ENCODE data around the gene TAF11L4.
"Not testable (repeated sequence)": the region's sequence is repeated elsewhere in the genome, so short reads cannot be mapped to it uniquely, and the experiment has no call there.

The TAF11L4 gene

GRCh38 chr5:17521501-17521900 lies at the start of gene TAF11L4:
TSS of gene TAF11L4 (plus strand) at chr5:17521801.
- H3K4me3 ChIP-seq (ENCODE audit: low read depth in 1 of 2, low read length in 2 of 2); H3K36me3 ChIP-seq (ENCODE audit: control insufficient read depth in 1 of 2, insufficient read depth in 2 of 2, low read length in 2 of 2); H3K27me3 ChIP-seq (ENCODE audit: low read depth, low read length): not testable (repeated sequence)

GRCh38 chr5:17475064-17475463 lies 46.5 kb upstream of the TAF11L4 start:
- not testable (repeated sequence) for H3K4me3 ChIP-seq (ENCODE audit: low read depth in 1 of 2, low read length in 2 of 2)

More at GRCh38 chr5:17521501-17521900, at the start of gene TAF11L4:
- H3K4me1 ChIP-seq (ENCODE audit: control insufficient read depth in 1 of 2, insufficient read depth in 2 of 2, low read length in 2 of 2); H3K9me3 ChIP-seq (ENCODE audit: control insufficient read depth in 1 of 2, low read length in 2 of 2); H3K27ac ChIP-seq (ENCODE audit: low read length): not testable (repeated sequence)

GRCh38 chr5:17477043-17477442 lies 44.6 kb upstream of the TAF11L4 start:
- H3K4me3 ChIP-seq (ENCODE audit: low read depth in 1 of 2, low read length in 2 of 2): no peak overlapping the region
- H3K9me3 ChIP-seq (ENCODE audit: control insufficient read depth in 1 of 2, low read length in 2 of 2): no peaks in the 10 kb centered on the region
- no peaks in the 10 kb centered on the region for H3K36me3 ChIP-seq (ENCODE audit: control insufficient read depth in 1 of 2, insufficient read depth in 2 of 2, low read length in 2 of 2)
- H3K27ac ChIP-seq (ENCODE audit: low read length): no peak overlapping the region
- no peaks in the 10 kb centered on the region for H3K27me3 ChIP-seq (ENCODE audit: low read depth, low read length)
- no peaks in the 10 kb centered on the region for H3K4me1 ChIP-seq (ENCODE audit: control insufficient read depth in 1 of 2, insufficient read depth in 2 of 2, low read length in 2 of 2)

More at GRCh38 chr5:17475064-17475463, 46.5 kb upstream of the TAF11L4 start:
- H3K36me3 ChIP-seq (ENCODE audit: control insufficient read depth in 1 of 2, insufficient read depth in 2 of 2, low read length in 2 of 2); H3K27ac ChIP-seq (ENCODE audit: low read length); H3K4me1 ChIP-seq (ENCODE audit: control insufficient read depth in 1 of 2, insufficient read depth in 2 of 2, low read length in 2 of 2); H3K27me3 ChIP-seq (ENCODE audit: low read depth, low read length); H3K9me3 ChIP-seq (ENCODE audit: control insufficient read depth in 1 of 2, low read length in 2 of 2): not testable (repeated sequence)

- H3K27ac ChIP-seq (ENCODE audit: low read length): no peak overlapping the region
- no peaks in the 10 kb centered on the region for H3K36me3 ChIP-seq (ENCODE audit: control insufficient read depth in 1 of 2, insufficient read depth in 2 of 2, low read length in 2 of 2)
- no peaks in the 10 kb centered on the region for H3K27me3 ChIP-seq (ENCODE audit: low read depth, low read length)
- H3K4me1 ChIP-seq (ENCODE audit: control insufficient read depth in 1 of 2, insufficient read depth in 2 of 2, low read length in 2 of 2): no peaks in the 10 kb centered on the region
- H3K9me3 ChIP-seq (ENCODE audit: control insufficient read depth in 1 of 2, low read length in 2 of 2): no peaks in the 10 kb centered on the region
- no peak overlapping the region for H3K4me3 ChIP-seq (ENCODE audit: low read depth in 1 of 2, low read length in 2 of 2)
Observed at GRCh38 chr5:17477573-17478265, 43.9 kb upstream of the TAF11L4 start.

- no peak overlapping the region for H3K27ac ChIP-seq (ENCODE audit: low read length)
- no peaks in the 10 kb centered on the region for H3K36me3 ChIP-seq (ENCODE audit: control insufficient read depth in 1 of 2, insufficient read depth in 2 of 2, low read length in 2 of 2)
- no peaks in the 10 kb centered on the region for H3K27me3 ChIP-seq (ENCODE audit: low read depth, low read length)
- H3K4me3 ChIP-seq (ENCODE audit: low read depth in 1 of 2, low read length in 2 of 2): no peak overlapping the region
- H3K9me3 ChIP-seq (ENCODE audit: control insufficient read depth in 1 of 2, low read length in 2 of 2): no peaks in the 10 kb centered on the region
- H3K4me1 ChIP-seq (ENCODE audit: control insufficient read depth in 1 of 2, insufficient read depth in 2 of 2, low read length in 2 of 2): no peaks in the 10 kb centered on the region
Observed at GRCh38 chr5:17481378-17481777, 40.2 kb upstream of the TAF11L4 start.

GRCh38 chr5:17482790-17483189 lies 38.8 kb upstream of the TAF11L4 start:
- H3K4me3 ChIP-seq (ENCODE audit: low read depth in 1 of 2, low read length in 2 of 2): no peak overlapping the region
- no peaks in the 10 kb centered on the region for H3K27me3 ChIP-seq (ENCODE audit: low read depth, low read length)
- H3K9me3 ChIP-seq (ENCODE audit: control insufficient read depth in 1 of 2, low read length in 2 of 2): no peaks in the 10 kb centered on the region
- H3K27ac ChIP-seq (ENCODE audit: low read length): no peak overlapping the region
- no peaks in the 10 kb centered on the region for H3K36me3 ChIP-seq (ENCODE audit: control insufficient read depth in 1 of 2, insufficient read depth in 2 of 2, low read length in 2 of 2)
- no peaks in the 10 kb centered on the region for H3K4me1 ChIP-seq (ENCODE audit: control insufficient read depth in 1 of 2, insufficient read depth in 2 of 2, low read length in 2 of 2)

GRCh38 chr5:17486464-17487173 lies 35.0 kb upstream of the TAF11L4 start:
- H3K27ac ChIP-seq (ENCODE audit: low read length); H3K4me3 ChIP-seq (ENCODE audit: low read depth in 1 of 2, low read length in 2 of 2); H3K36me3 ChIP-seq (ENCODE audit: control insufficient read depth in 1 of 2, insufficient read depth in 2 of 2, low read length in 2 of 2); H3K27me3 ChIP-seq (ENCODE audit: low read depth, low read length); H3K9me3 ChIP-seq (ENCODE audit: control insufficient read depth in 1 of 2, low read length in 2 of 2); H3K4me1 ChIP-seq (ENCODE audit: control insufficient read depth in 1 of 2, insufficient read depth in 2 of 2, low read length in 2 of 2): not testable (repeated sequence)

GRCh38 chr5:17487174-17487512 lies 34.5 kb upstream of the TAF11L4 start:
- Histone ChIP-seq H3K36me3 (ENCODE audit: control insufficient read depth in 1 of 2, insufficient read depth in 2 of 2, low read length in 2 of 2) (no peaks in the 10 kb centered on the region), H3K27me3 (ENCODE audit: low read depth, low read length) (no peaks in the 10 kb centered on the region), H3K4me3 (ENCODE audit: low read depth in 1 of 2, low read length in 2 of 2) (no peak overlapping the region), H3K9me3 (ENCODE audit: control insufficient read depth in 1 of 2, low read length in 2 of 2) (peaks cover 0 to 3% of the 10 kb centered on the region in 2 donors), H3K4me1 (ENCODE audit: control insufficient read depth in 1 of 2, insufficient read depth in 2 of 2, low read length in 2 of 2) (no peaks in the 10 kb centered on the region), H3K27ac (ENCODE audit: low read length) (no peak overlapping the region)

- H3K36me3 ChIP-seq (ENCODE audit: control insufficient read depth in 1 of 2, insufficient read depth in 2 of 2, low read length in 2 of 2); H3K27me3 ChIP-seq (ENCODE audit: low read depth, low read length); H3K9me3 ChIP-seq (ENCODE audit: control insufficient read depth in 1 of 2, low read length in 2 of 2); H3K27ac ChIP-seq (ENCODE audit: low read length); H3K4me3 ChIP-seq (ENCODE audit: low read depth in 1 of 2, low read length in 2 of 2); H3K4me1 ChIP-seq (ENCODE audit: control insufficient read depth in 1 of 2, insufficient read depth in 2 of 2, low read length in 2 of 2): not testable (repeated sequence)
Observed at GRCh38 chr5:17491257-17491656, 30.3 kb upstream of the TAF11L4 start.

GRCh38 chr5:17492770-17493169 lies 28.8 kb upstream of the TAF11L4 start:
- Histone ChIP-seq H3K27me3 (ENCODE audit: low read depth, low read length) (no peaks in the 10 kb centered on the region), H3K9me3 (ENCODE audit: control insufficient read depth in 1 of 2, low read length in 2 of 2) (peaks cover 0 to 3% of the 10 kb centered on the region in 2 donors), H3K36me3 (ENCODE audit: control insufficient read depth in 1 of 2, insufficient read depth in 2 of 2, low read length in 2 of 2) (no peaks in the 10 kb centered on the region), H3K4me1 (ENCODE audit: control insufficient read depth in 1 of 2, insufficient read depth in 2 of 2, low read length in 2 of 2) (no peaks in the 10 kb centered on the region), H3K27ac (ENCODE audit: low read length) (no peak overlapping the region), H3K4me3 (ENCODE audit: low read depth in 1 of 2, low read length in 2 of 2) (no peak overlapping the region)

GRCh38 chr5:17497446-17497845 lies 24.2 kb upstream of the TAF11L4 start:
- Histone ChIP-seq H3K9me3 (ENCODE audit: control insufficient read depth in 1 of 2, low read length in 2 of 2) (no peaks in the 10 kb centered on the region), H3K27ac (ENCODE audit: low read length) (no peak overlapping the region), H3K4me1 (ENCODE audit: control insufficient read depth in 1 of 2, insufficient read depth in 2 of 2, low read length in 2 of 2) (no peaks in the 10 kb centered on the region), H3K27me3 (ENCODE audit: low read depth, low read length) (no peaks in the 10 kb centered on the region), H3K4me3 (ENCODE audit: low read depth in 1 of 2, low read length in 2 of 2) (no peak overlapping the region), H3K36me3 (ENCODE audit: control insufficient read depth in 1 of 2, insufficient read depth in 2 of 2, low read length in 2 of 2) (no peaks in the 10 kb centered on the region)

- H3K36me3 ChIP-seq (ENCODE audit: control insufficient read depth in 1 of 2, insufficient read depth in 2 of 2, low read length in 2 of 2); H3K27me3 ChIP-seq (ENCODE audit: low read depth, low read length); H3K27ac ChIP-seq (ENCODE audit: low read length); H3K9me3 ChIP-seq (ENCODE audit: control insufficient read depth in 1 of 2, low read length in 2 of 2); H3K4me3 ChIP-seq (ENCODE audit: low read depth in 1 of 2, low read length in 2 of 2); H3K4me1 ChIP-seq (ENCODE audit: control insufficient read depth in 1 of 2, insufficient read depth in 2 of 2, low read length in 2 of 2): not testable (repeated sequence)
Observed at GRCh38 chr5:17497931-17498330, 23.7 kb upstream of the TAF11L4 start, which contains the start of gene TAF11L2. TSS of gene TAF11L2 (plus strand) at chr5:17498231.

Data from muscle layer of duodenum (tissue), 2 donors.